ENCODE measurements around the gene BBS9.

BBS9 gene

GRCh38 chr7:33627741-33628140 is 498.4 kb downstream of the BBS9 start:
- no peak for DNase-seq

DNA sequence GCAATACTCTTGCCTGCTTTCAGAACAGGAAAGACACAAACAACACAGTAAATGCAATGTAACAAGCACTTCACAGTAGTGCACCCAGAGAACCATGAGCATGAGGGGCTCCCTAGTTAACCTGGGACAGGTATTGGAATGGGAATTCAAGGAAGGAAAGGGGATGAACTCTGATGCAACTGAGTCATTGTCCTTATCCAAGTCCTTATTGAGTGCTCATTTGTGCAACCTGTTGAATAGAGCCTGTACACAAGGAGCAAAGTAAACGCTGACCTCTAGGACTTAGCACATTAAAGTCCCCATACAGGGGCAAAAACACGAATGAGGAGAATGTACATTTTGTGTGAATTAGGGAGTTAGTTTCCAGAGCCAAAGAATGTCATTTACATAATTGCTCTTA is 499.5 kb downstream of the BBS9 start:
- DNase-seq = no peak

GRCh38 chr7:33630359-33630758 is 501.0 kb downstream of the BBS9 start:
- no peak for DNase-seq

DNA sequence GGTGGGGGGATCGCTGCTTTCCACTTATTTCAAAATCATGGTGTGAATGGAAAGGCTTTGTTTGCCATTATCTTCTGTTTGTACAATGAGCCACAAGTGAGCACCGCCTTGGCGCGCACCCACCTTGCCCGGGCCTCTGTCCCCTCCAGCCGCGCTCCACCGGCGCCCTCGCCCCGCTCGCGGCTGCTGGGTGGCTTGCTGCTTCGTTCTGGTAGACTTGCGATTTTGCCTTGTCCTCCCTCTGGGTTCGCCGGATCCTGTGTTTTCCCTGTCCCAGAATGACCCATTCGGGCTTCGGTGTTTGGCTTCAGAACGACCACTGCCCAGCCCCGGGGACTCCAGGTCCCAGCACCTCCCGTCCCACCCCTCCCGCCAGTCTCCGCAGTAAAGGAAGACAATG is 503.0 kb downstream of the BBS9 start:
- no peak for DNase-seq

DNA sequence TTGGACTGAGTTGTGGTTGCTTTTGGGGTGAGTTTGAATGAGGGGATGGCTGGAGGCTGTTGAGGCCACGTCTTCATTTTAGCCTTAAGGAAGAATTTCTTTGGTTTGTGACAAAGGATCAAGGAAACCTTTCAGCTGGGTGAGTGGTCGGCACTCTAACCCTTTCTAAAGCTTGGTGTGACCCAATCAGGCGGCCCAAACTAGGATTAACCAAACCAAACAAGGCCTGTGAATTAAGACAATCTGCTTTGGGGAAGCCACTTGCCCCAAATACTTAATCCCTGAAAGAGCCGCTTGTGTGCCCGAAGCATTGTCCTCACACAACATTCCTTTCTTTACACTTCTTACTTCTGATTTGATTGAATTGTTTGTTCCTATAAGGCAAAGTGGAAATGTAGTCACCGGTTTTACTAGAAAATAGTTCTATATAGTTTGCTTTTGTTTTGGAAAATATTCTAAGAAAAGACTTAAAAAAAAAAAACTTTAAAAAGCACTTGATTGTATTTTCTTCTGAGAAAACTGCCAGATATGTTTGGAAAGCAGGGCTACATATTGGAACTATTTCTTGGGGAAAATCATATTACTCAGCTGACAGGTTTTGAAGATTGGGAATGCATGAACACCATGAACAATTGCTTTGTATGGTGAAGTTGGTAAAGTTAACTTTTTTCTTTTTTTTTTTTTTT is 503.6 kb downstream of the BBS9 start:
- no peak for DNase-seq

GRCh38 chr7:33634606-33635005 is 505.2 kb downstream of the BBS9 start:
- DNase-seq = no peak

DNA sequence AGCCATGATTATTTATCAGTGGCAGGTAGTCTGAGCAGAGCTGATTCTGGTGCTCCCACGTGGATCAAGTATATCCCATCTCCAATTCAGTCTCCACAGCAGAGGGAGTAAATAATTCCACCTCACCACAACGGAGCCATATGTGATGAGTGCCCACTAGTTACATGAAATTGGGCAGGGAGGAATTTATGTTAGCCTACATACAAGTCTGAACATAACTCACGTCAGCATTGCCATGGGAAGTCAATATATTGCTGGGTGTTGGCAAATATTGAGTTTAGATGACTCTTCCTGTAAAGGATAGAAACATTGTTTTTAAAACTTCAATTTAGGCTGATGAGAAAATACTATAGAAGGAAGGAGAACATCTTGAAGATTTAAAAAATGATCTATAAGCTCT is 507.0 kb downstream of the BBS9 start:
- DNase-seq = no peak

DNA sequence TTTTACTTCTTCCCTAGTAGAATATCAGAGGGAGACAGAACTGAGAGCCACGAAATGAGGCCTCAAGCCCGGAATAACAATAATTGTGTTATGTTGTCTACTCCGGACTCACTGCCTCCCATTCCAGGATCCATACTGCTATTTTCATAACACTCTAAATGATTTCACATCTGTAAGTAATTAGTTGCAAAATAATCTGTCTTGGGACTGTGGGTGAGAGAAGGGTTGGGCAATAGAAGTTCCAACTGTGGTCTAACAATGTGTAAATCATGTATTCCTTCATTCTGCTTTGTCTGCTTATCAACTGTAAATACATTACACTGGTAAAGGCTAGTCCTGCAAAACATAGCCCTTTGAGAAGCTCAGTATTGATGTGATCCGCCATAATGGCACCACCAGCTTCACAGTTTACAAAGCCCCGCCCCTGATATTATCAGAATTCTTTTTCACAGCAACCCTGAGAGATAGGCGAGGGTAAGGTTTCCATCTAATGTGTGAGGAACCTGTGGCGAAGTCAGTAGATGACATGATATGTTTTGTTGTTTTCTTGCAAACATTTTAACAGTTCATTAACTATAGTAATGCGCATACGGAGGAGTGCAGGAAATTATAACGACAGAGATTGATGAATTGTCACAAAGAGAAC is 510.3 kb downstream of the BBS9 start:
- peak; percentile 29 for DNase-seq

DNA sequence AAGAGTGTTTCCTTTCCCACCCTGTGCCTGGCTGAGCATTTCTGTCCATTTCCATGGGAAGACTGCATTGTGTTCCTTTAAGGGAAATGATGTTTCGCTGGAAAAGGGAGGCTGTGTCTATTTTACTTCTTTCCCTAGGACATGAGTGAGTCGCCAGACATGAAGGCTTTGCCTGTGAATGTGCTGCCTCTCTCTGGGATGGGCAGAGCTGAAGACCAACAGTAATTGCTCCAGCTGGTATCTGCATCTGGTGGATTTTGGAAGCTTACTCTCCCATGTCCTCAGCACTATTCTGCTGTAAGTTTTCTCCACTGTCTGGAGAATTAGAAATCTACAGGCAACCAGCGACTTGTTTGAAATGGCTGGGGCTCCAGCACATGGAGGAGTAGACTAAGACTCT is 511.4 kb downstream of the BBS9 start:
- DNase-seq = no peak

- no peak for DNase-seq
Measured at GRCh38 chr7:33642312-33642711, 512.9 kb downstream of the BBS9 start.

GRCh38 chr7:33643530-33643929 is 514.2 kb downstream of the BBS9 start:
- no peak for DNase-seq

GRCh38 chr7:33644489-33644888 is 515.1 kb downstream of the BBS9 start:
- no peak for DNase-seq

GRCh38 chr7:33645104-33645503 is 515.7 kb downstream of the BBS9 start:
- DNase-seq = no peak

- DNase-seq = no peak
Measured at GRCh38 chr7:33646166-33646565, 516.8 kb downstream of the BBS9 start.

- DNase-seq = no peak
Measured at GRCh38 chr7:33646891-33647391, 517.6 kb downstream of the BBS9 start.

DNA sequence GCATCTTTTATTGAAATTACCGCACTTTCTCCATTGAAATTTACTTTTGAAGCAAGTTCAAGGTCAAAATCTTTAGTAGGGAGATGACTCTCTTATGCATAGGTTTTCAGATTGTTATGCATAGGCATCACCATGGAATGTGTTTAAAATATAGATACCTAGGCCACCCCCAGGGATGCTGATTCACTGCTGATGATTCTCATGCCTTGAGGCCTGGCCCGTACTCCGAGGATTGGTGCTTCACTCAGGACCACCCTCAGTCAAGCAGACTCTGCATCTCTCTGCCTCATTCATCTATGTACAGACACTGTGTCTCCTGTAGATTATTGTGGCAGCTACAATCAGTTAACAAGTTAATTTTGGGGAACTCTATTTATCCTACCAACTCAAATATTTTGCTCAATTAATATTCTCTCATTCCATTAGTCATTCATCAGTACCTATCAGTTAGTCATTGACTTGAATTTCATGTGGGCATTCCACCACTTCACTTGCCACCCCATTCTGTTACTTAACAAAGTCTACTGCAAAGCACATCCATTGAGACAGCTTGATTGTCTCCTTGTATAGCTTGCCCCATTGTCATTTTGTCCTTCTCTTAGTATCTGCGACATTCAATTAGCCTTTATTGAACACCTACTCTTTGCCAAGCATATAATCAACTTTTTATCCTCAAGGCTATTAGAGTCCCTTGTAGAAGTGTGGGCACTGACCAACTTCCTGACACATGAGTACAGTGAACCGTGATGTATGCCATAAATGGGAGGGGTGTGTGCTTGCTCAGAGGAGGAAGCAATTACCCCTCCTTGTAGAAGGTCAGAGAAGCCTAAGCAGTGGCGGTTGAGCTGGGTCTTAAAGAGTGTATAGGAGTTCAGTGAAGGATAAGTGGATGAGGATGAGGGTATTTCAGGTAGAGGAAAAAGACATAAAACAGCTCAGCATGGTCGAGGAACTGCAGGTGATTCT is 520.4 kb downstream of the BBS9 start:
- peak; percentile 15 for DNase-seq

DNA sequence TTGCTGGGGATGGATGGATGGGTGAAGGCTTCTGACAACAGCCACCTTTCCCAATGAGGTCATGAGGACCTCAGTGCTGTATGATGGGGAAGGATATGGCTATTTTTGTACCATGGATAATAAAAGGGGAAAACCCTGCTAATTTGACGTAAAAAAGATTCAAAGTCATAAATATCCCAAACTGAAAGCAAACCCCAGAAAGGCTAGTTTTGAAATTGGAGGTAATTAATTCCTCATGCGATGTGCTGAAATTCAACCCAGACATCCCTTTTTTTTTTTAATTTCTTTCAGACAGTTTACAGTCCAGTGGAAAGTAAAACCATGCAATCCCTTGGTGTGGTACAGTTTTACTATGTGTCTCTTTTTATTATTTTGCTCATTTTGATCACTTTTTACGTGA is 521.5 kb downstream of the BBS9 start:
- no peak for DNase-seq

- no peak for DNase-seq
Measured at GRCh38 chr7:33651998-33652515, 522.7 kb downstream of the BBS9 start.

- no peak for DNase-seq
Measured at GRCh38 chr7:33654676-33655075, 525.3 kb downstream of the BBS9 start.

All from HCEC 1CT (cell line).